Measurements from ENCODE around the gene CDC37.

CDC37 gene

DNA sequence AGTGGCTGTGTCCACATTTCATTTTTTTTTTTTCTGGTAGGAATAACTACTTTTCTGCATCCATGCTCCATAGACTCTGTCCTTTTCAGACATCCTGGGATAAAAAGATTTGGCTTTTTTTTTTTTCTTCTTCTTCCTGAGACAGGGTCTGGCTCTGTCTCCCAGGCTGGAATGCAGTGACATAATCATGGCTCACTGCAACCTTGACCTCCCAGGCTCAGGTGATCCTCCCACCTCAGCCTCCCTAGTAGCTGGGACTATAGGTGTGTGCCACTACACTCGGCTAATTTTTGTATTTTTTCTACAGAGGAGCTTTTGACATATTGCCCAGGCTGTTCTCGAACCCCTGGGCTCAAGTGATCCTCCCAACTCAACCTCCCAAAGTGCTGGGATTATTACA, 59.8 kb downstream of the CDC37 start:
- H3K9me3 ChIP-seq (ENCODE audit: insufficient read depth, low read depth, low read length), result no peaks in the 10 kb centered on the region
- no peak overlapping the region for H3K4me3 ChIP-seq (ENCODE audit: low read length)
- no peaks in the 10 kb centered on the region for H3K36me3 ChIP-seq (ENCODE audit: insufficient read depth, low read depth, low read length)
- no peak overlapping the region for H3K9ac ChIP-seq (ENCODE audit: low read depth, low read length)
- H3K4me1 ChIP-seq (ENCODE audit: insufficient read depth, low read length), result peaks cover 12% of the 10 kb centered on the region; the same call in 1 of the 2 replicates
- H3K27ac ChIP-seq (ENCODE audit: low read length), result no peak overlapping the region
- H3K27me3 ChIP-seq (ENCODE audit: insufficient read depth, low read length), result no peaks in the 10 kb centered on the region
